OCI-LY7 (cell line): ENCODE data around the gene LRP8. TPM values are rescaled to one million over a fixed set of nuclear protein-coding genes. Genes with fewer than 3 reads are reported as not detected.

Source experiments
- BruUV-seq: library from RNA; stranded (reverse); fragments of 400-500 nt; replicated peaks from 2 replicates; lab custom pipeline; 2021; lab: Mats Ljungman, UMichigan
- CTCF ChIA-PET: fragments of 300-600 bp; sonication (Branson Sonifier 250); formaldehyde crosslinking; loops from one replicate; lab custom pipeline; 2022; ENCODE audit warnings: antibody characterized with exemption; ENCODE audit not compliant: unreplicated experiment; lab: Charles Lee
- POLR2A ChIA-PET: fragments of 300-600 bp; sonication (Branson Sonifier 250); formaldehyde crosslinking; loops from one replicate; lab custom pipeline; 2022; ENCODE audit warnings: antibody characterized with exemption; lab: Charles Lee
- DNase-seq: peaks from one replicate; pipeline ENCODE4 v3.0.0-alpha.2; 2015; ENCODE audit warnings: low spot score
- H2AFZ ChIP-seq: fragments of 200-600 bp; sonication (generic), shearing (Covaris generic); 2 replicates; pipeline ENCODE4 v1.6.1; 2014; ENCODE audit warnings: mild to moderate bottlenecking, antibody characterized with exemption, low read length, moderate library complexity
- H3K27ac ChIP-seq: fragments of 200-600 bp; sonication (generic); 2 replicates; pipeline ENCODE4 v1.5.1; 2014; ENCODE audit warnings: mixed run types, low read depth, mild to moderate bottlenecking, moderate library complexity, low read length, inconsistent platforms; ENCODE audit not compliant: poor library complexity, severe bottlenecking
- H3K36me3 ChIP-seq: fragments of 200-600 bp; sonication (generic); 2 replicates; pipeline ENCODE4 v1.6.1; 2014; ENCODE audit warnings: mild to moderate bottlenecking, antibody characterized with exemption, low read length, moderate library complexity, mixed read lengths; ENCODE audit not compliant: insufficient read depth
- H3K4me1 ChIP-seq: fragments of 200-600 bp; sonication (generic); 2 replicates; pipeline ENCODE4 v1.5.1; 2014; ENCODE audit warnings: mild to moderate bottlenecking, low read length; ENCODE audit not compliant: insufficient read depth, poor library complexity, severe bottlenecking
- H3K4me2 ChIP-seq: fragments of 200-600 bp; sonication (generic); 2 replicates; pipeline ENCODE4 v1.6.1; 2014; ENCODE audit warnings: mild to moderate bottlenecking, low read length
- H3K4me3 ChIP-seq: fragments of 200-600 bp; sonication (generic); 2 replicates; pipeline ENCODE4 v1.5.1; 2014; ENCODE audit warnings: mild to moderate bottlenecking, low read depth, low read length; ENCODE audit not compliant: poor library complexity, severe bottlenecking
- H3K79me2 ChIP-seq: fragments of 200-600 bp; sonication (generic); 2 replicates; pipeline ENCODE4 v1.6.1; 2016; ENCODE audit warnings: low read depth, mild to moderate bottlenecking, low read length, moderate library complexity, mixed read lengths; ENCODE audit not compliant: insufficient read depth
- H3K9me2 ChIP-seq: fragments of 200-600 bp; sonication (generic); 2 replicates; pipeline ENCODE4 v1.6.1; 2016; ENCODE audit warnings: mild to moderate bottlenecking, low read length, mixed read lengths; ENCODE audit not compliant: insufficient read depth
- H3K9me3 ChIP-seq: fragments of 200-600 bp; sonication (generic); 2 replicates; pipeline ENCODE4 v1.6.1; 2014; ENCODE audit warnings: mild to moderate bottlenecking, mixed run types, low read length, mixed read lengths
- H4K20me1 ChIP-seq: fragments of 200-600 bp; sonication (generic); 2 replicates; pipeline ENCODE4 v1.6.1; 2014; ENCODE audit warnings: mild to moderate bottlenecking, antibody characterized with exemption, low read length, moderate library complexity, mixed read lengths; ENCODE audit not compliant: insufficient read depth
- EZH2phosphoT487 ChIP-seq: fragments of 200-600 bp; sonication (generic); IDR thresholded peaks from 2 replicates; pipeline ENCODE4 v1.6.1; 2018; ENCODE audit warnings: low read depth, borderline replicate concordance, mild to moderate bottlenecking, mixed run types, antibody characterized with exemption, low read length, moderate library complexity, mixed read lengths
- intact Hi-C: fragments of 100-400 bp; cut with micrococcal nuclease; formaldehyde crosslinking; loops from one replicate; pipeline ENCODE4 v1.10.0; 2022; ENCODE audit not compliant: unreplicated experiment
- total RNA-seq, 2 experiments: library from RNA; depleted of rRNA in 1 of 2; stranded (reverse); fragments of >200 nt in 1 of 2; shearing (Covaris generic) in 1 of 2; gene quantifications; 2 replicates each; pipeline ENCODE4 v1.2.3, GENCODE V29; 2014 to 2022
- TF ChIP-seq, protein P1 (sequence below): fragments of 200-600 bp; sonication (generic); conservative IDR thresholded peaks from 2 replicates; pipeline ENCODE4 v1.5.1; 2014; ENCODE audit warnings: mild to moderate bottlenecking, antibody characterized with exemption, low read length, moderate library complexity, mixed read lengths

LRP8 gene
- total RNA-seq, 2 experiments from 2014 or later: 65.6 to 70.0 TPM

DNA sequence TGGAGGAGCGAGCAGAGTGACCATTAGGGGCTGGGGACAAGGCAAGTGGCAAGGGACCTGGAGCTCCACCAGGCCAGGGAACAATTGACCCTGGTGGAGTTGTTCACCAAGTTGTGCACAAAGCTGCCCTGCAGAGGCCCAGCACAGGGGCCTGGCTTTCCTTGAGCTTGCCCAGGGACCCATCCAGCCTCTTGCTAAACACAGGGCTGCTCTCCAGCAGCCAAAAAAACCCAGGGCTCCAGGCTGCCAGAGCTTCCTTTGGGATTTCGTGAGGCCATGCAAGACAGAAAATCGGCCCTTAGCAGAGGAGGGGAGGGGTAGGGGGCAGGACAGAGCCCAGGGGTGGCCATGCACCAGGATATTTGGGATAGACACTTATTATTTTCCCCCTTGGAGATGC, 32.6 kb downstream of the LRP8 start:
- POLR2A ChIA-PET: no interaction called here
- intact Hi-C loops: no loop called here
- peaks cover 22% of the 10 kb centered on the region for H3K4me1 ChIP-seq
- TF ChIP-seq, protein P1, sequence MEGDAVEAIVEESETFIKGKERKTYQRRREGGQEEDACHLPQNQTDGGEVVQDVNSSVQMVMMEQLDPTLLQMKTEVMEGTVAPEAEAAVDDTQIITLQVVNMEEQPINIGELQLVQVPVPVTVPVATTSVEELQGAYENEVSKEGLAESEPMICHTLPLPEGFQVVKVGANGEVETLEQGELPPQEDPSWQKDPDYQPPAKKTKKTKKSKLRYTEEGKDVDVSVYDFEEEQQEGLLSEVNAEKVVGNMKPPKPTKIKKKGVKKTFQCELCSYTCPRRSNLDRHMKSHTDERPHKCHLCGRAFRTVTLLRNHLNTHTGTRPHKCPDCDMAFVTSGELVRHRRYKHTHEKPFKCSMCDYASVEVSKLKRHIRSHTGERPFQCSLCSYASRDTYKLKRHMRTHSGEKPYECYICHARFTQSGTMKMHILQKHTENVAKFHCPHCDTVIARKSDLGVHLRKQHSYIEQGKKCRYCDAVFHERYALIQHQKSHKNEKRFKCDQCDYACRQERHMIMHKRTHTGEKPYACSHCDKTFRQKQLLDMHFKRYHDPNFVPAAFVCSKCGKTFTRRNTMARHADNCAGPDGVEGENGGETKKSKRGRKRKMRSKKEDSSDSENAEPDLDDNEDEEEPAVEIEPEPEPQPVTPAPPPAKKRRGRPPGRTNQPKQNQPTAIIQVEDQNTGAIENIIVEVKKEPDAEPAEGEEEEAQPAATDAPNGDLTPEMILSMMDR: no peak
- TF ChIP-seq EZH2phosphoT487: no peak
- no peak overlapping the region for H2AFZ ChIP-seq
- no peak overlapping the region for H3K27ac ChIP-seq
- no peaks in the 10 kb centered on the region for H3K9me2 ChIP-seq
- BruUV-seq: no TSS peak
- no peaks in the 10 kb centered on the region for H3K79me2 ChIP-seq
- no peak overlapping the region for H3K4me2 ChIP-seq
- H3K36me3 ChIP-seq: peaks cover 42% of the 10 kb centered on the region; the same call in 1 of the 2 replicates
- H4K20me1 ChIP-seq: no peaks in the 10 kb centered on the region; the same call in 1 of the 2 replicates
- H3K4me3 ChIP-seq: no peak overlapping the region
- DNase-seq: no peak
- H3K9me3 ChIP-seq: no peaks in the 10 kb centered on the region
- CTCF ChIA-PET: interaction anchor here (0.6 kb wide), 1 partner anchor 13 kb away, joined by 3 read pairs; no protein-coding TSS in a partner anchor

DNA sequence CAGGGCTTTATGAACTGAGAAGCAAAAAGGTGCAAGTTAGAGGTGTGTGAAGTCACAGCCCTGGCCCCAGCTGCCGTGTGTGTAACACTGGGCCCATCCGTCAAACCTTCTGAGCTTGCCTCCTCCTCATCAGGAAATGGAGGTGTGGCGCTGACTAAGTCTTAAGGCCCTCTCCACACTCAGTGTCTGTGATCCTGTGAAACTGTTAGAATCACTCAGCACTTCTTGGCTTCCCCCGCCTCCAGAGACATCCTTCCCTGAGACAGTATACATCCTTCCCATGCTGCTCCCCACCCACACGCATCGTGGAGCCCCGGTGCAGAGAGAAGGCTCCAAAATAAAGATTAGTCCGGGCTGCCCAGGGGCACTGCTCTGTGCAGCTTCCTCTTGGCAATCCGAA, 33.3 kb downstream of the LRP8 start:
- no peak overlapping the region for H3K4me3 ChIP-seq
- H3K4me2 ChIP-seq: no peak overlapping the region
- no peak overlapping the region for H2AFZ ChIP-seq
- peaks cover 50% of the 10 kb centered on the region; the same call in 1 of the 2 replicates for H3K36me3 ChIP-seq
- H3K79me2 ChIP-seq: no peaks in the 10 kb centered on the region
- CTCF ChIA-PET: no interaction called here
- no TSS peak for BruUV-seq
- no peak for TF ChIP-seq EZH2phosphoT487
- TF ChIP-seq, protein P1: no peak
- peaks cover 22% of the 10 kb centered on the region for H3K4me1 ChIP-seq
- POLR2A ChIA-PET: no interaction called here
- no peaks in the 10 kb centered on the region for H3K9me2 ChIP-seq
- no peaks in the 10 kb centered on the region; the same call in 1 of the 2 replicates for H4K20me1 ChIP-seq
- H3K27ac ChIP-seq: no peak overlapping the region
- DNase-seq: no peak
- intact Hi-C loops: loop anchor here (5.0 kb wide), 1 partner anchor 98 kb away; no protein-coding TSS in a partner anchor
- H3K9me3 ChIP-seq: no peaks in the 10 kb centered on the region

DNA sequence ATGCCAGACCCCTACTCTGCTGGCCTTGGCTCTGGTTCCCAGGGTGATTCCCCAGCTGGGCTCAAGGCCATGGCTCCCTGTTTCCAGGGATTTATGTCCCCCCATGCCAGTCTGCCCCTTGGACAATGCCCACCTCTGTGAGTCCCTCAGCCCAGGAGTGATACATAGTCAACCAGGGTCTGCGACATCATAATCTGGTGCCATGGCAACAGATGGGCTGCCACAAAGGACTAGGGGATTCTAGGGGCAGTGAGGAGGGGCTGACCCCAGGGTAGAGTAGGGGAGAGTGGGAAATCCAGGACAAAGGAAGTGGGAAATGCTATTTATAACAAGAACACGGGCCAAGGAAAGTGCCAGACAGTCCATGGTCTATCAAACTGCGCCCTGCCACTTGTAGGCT, 33.8 kb downstream of the LRP8 start:
- Histone ChIP-seq H3K9me3 (no peaks in the 10 kb centered on the region), H3K4me1 (peaks cover 22% of the 10 kb centered on the region), H4K20me1 (no peaks in the 10 kb centered on the region; the same call in 1 of the 2 replicates), H3K9me2 (no peaks in the 10 kb centered on the region), H3K36me3 (peaks cover 53% of the 10 kb centered on the region; the same call in 1 of the 2 replicates), H3K4me2 (no peak overlapping the region), H3K4me3 (no peak overlapping the region), H3K27ac (no peak overlapping the region), H2AFZ (no peak overlapping the region), H3K79me2 (no peaks in the 10 kb centered on the region)
- no TSS peak for BruUV-seq
- DNase-seq: no peak
- ChIA-PET POLR2A (no interaction called here), CTCF (no interaction called here)
- no peak for TF ChIP-seq EZH2phosphoT487
- TF ChIP-seq, protein P1: no peak
- intact Hi-C loops: loop anchor here (5.0 kb wide), 1 partner anchor 98 kb away; no protein-coding TSS in a partner anchor
